DOHH2 (cell line): ENCODE measurements around the gene KAT2A.

Experiments
- CTCF ChIP-seq: fragments of 200-600 bp; sonication (generic); IDR thresholded peaks from one replicate; pipeline ENCODE4 v1.5.1; 2014; ENCODE audit warnings: antibody characterized with exemption, mild to moderate bottlenecking, low read depth, low read length; ENCODE audit not compliant: poor library complexity, severe bottlenecking
- EZH2phosphoT487 ChIP-seq: fragments of 200-600 bp; sonication (generic); IDR thresholded peaks from 2 replicates; pipeline ENCODE4 v1.6.1; 2017; ENCODE audit warnings: borderline replicate concordance, mild to moderate bottlenecking, antibody characterized with exemption, low read length, moderate library complexity, mixed read lengths

- TF ChIP-seq CTCF (no peak), EZH2phosphoT487 (no peak)
Measured at GRCh38 chr17:42106009-42106408, 15.2 kb downstream of the KAT2A start.
